Tibial nerve (tissue), 4 donors: ENCODE measurements around the gene LRRC46.

Experiments used
- CTCF ChIP-seq, 5 experiments: fragments of 200-600 bp in 3 of 5; fragments of 450-650 bp in 2 of 5; sonication (generic) in 3 of 5; IDR thresholded peaks; one replicate each; pipeline ENCODE4 v1.5.1; 2016 to 2019; ENCODE audit warnings: antibody characterized with exemption in 5 of 5, mild to moderate bottlenecking in 3 of 5, moderate library complexity in 2 of 5
- EP300 ChIP-seq, 2 donors: sonication (generic); formaldehyde crosslinking; IDR thresholded peaks; one replicate each; pipeline ENCODE4 v1.6.1; 2017; ENCODE audit warnings: antibody characterized with exemption in 2 of 2, mild to moderate bottlenecking in 1 of 2

- TF ChIP-seq CTCF (IDR thresholded peaks at IDR 0.05) = no peak
- TF ChIP-seq EP300 (IDR thresholded peaks at IDR 0.05) = no peak
Measured at GRCh38 chr17:47815106-47815918, 16.2 kb upstream of the LRRC46 start.
